ENCODE results near the gene METTL27. TPM values are rescaled to one million over a fixed set of nuclear protein-coding genes. Genes with fewer than 3 reads are reported as not detected.

METTL27 gene
- polyA plus RNA-seq, 3 donors, result 1.1 to 2.1 (median 1.2) TPM

DNA sequence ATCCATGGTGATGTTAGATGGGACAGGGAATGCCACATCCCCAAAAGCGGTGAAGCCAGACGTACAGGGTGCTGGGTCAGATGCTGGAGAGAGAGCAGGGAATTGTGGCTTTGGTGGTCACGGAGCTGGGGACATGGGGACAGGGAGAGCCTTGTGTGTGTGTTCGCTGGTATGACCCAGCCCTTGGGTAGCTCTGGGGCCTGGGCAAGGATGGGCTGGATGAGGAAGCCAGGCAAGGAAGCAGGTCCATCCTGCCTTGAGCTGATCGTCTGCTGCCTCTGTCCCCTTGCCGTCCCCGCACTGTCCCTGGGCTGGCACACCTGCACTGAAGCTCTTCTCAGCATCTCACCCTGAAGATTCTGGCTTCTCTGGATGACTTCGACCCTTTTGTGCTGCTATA lies 26.9 kb downstream of the METTL27 start:
- WGBS (ENCODE audit: insufficient coverage), result 84% methylated on average over 7 of the region's 8 CpGs
- no peaks in the 10 kb centered on the region for H3K4me1 Mint-ChIP-seq

DNA sequence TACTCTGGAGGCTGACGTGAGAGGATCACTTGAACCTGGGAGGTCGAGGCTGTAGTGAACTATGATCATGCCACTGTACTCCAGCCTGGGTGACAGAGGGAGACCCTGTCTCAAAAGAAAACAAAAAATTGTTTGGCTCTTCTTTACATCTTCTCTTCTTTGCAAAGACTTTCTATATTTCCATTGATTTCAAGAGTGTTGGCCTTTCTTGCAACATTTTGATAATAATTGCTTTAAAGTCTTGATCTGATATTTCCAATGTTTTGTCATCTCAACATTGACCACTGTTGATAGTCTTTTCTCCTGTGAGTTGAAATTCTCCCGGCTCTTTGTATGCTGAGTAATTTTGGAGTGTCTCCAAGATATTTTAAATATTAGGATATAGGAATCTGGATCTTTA lies 29.3 kb downstream of the METTL27 start:
- H3K27ac Mint-ChIP-seq, result no peak overlapping the region
- intact Hi-C loops (cut with micrococcal nuclease), result no loop called here
- H3K9me3 Mint-ChIP-seq, result peaks cover 0 to 11% (median 5%) of the 10 kb centered on the region in 7 donors

More for the DNA sequence above, 26.9 kb downstream of the METTL27 start:
- H3K4me3 ChIP-seq (replicated peaks in 1 of 3; ENCODE audit: low read depth in 2 of 3, low read length in 3 of 3), result no peak overlapping the region
- no peaks in the 10 kb centered on the region for H4K20me1 ChIP-seq (ENCODE audit: insufficient read depth, low read length)
- H3K9ac ChIP-seq (ENCODE audit: insufficient read depth, low read length, poor library complexity, severe bottlenecking), result no peak overlapping the region
- H3K36me3 Mint-ChIP-seq, result no peaks in the 10 kb centered on the region
- no peaks in the 10 kb centered on the region for H3K36me3 ChIP-seq (replicated peaks in 1 of 2; ENCODE audit: control insufficient read depth in 1 of 2, insufficient read depth in 2 of 2, low read length in 2 of 2)
- H3K4me1 ChIP-seq (ENCODE audit: control insufficient read depth in 1 of 2, insufficient read depth in 2 of 2, low read length in 2 of 2), result no peaks in the 10 kb centered on the region
- H3K4me3 Mint-ChIP-seq, result peak overlapping the region in 1 of 2 donors; percentile 42
- H3K9me3 ChIP-seq (replicated peaks in 1 of 2; ENCODE audit: control insufficient read depth in 1 of 2, insufficient read depth in 1 of 2, low read length in 2 of 2), result peaks cover 0 to 4% of the 10 kb centered on the region in 2 donors
- peaks cover 0 to 3% of the 10 kb centered on the region in 2 donors for H3K27me3 ChIP-seq (ENCODE audit: control insufficient read depth in 2 of 2, insufficient read depth in 2 of 2, low read length in 2 of 2)
- DNase-seq, result no peak
- H3K27ac ChIP-seq (ENCODE audit: low read depth in 1 of 2, low read length in 2 of 2), result no peak overlapping the region
- peaks cover 0 to 11% (median 5%) of the 10 kb centered on the region in 7 donors for H3K9me3 Mint-ChIP-seq
- H3K27ac Mint-ChIP-seq, result peak overlapping the region in 1 of 7 donors; percentile 4
- no peaks in the 10 kb centered on the region for H3K79me2 ChIP-seq (ENCODE audit: insufficient read depth, low read length)
- H3K27me3 Mint-ChIP-seq (ENCODE audit: low read depth in 3 of 3), result peaks cover 9 to 25% (median 16%) of the 10 kb centered on the region in 3 donors
- H3K4me2 ChIP-seq (replicated peaks; ENCODE audit: extremely low read depth, low read length, poor library complexity, severe bottlenecking), result no peak overlapping the region
- TF ChIP-seq, protein P1, sequence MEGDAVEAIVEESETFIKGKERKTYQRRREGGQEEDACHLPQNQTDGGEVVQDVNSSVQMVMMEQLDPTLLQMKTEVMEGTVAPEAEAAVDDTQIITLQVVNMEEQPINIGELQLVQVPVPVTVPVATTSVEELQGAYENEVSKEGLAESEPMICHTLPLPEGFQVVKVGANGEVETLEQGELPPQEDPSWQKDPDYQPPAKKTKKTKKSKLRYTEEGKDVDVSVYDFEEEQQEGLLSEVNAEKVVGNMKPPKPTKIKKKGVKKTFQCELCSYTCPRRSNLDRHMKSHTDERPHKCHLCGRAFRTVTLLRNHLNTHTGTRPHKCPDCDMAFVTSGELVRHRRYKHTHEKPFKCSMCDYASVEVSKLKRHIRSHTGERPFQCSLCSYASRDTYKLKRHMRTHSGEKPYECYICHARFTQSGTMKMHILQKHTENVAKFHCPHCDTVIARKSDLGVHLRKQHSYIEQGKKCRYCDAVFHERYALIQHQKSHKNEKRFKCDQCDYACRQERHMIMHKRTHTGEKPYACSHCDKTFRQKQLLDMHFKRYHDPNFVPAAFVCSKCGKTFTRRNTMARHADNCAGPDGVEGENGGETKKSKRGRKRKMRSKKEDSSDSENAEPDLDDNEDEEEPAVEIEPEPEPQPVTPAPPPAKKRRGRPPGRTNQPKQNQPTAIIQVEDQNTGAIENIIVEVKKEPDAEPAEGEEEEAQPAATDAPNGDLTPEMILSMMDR (IDR thresholded peaks at IDR 0.05), result no peak
- H2AFZ ChIP-seq (ENCODE audit: insufficient read depth, low read depth, low read length, poor library complexity, severe bottlenecking), result no peak overlapping the region
- intact Hi-C loops (cut with micrococcal nuclease), result no loop called here

More for the DNA sequence above, 29.3 kb downstream of the METTL27 start:
- no peak for DNase-seq
- H3K27me3 Mint-ChIP-seq (ENCODE audit: low read depth in 3 of 3), result peaks cover 9 to 18% (median 12%) of the 10 kb centered on the region in 3 donors
- no peak overlapping the region for H3K4me3 Mint-ChIP-seq
- H3K4me2 ChIP-seq (replicated peaks; ENCODE audit: extremely low read depth, low read length, poor library complexity, severe bottlenecking), result no peak overlapping the region
- H3K27me3 ChIP-seq (ENCODE audit: control insufficient read depth in 2 of 2, insufficient read depth in 2 of 2, low read length in 2 of 2), result peaks cover 0 to 3% of the 10 kb centered on the region in 2 donors
- no peak overlapping the region for H2AFZ ChIP-seq (ENCODE audit: insufficient read depth, low read depth, low read length, poor library complexity, severe bottlenecking)
- H3K4me1 ChIP-seq (ENCODE audit: control insufficient read depth in 1 of 2, insufficient read depth in 2 of 2, low read length in 2 of 2), result no peaks in the 10 kb centered on the region
- TF ChIP-seq, protein P1 (IDR thresholded peaks at IDR 0.05), result no peak
- no peaks in the 10 kb centered on the region for H4K20me1 ChIP-seq (ENCODE audit: insufficient read depth, low read length)
- H3K79me2 ChIP-seq (ENCODE audit: insufficient read depth, low read length), result no peaks in the 10 kb centered on the region
- peaks cover 0 to 4% of the 10 kb centered on the region in 2 donors for H3K9me3 ChIP-seq (replicated peaks in 1 of 2; ENCODE audit: control insufficient read depth in 1 of 2, insufficient read depth in 1 of 2, low read length in 2 of 2)
- no peaks in the 10 kb centered on the region for H3K36me3 ChIP-seq (replicated peaks in 1 of 2; ENCODE audit: control insufficient read depth in 1 of 2, insufficient read depth in 2 of 2, low read length in 2 of 2)
- H3K4me3 ChIP-seq (replicated peaks in 1 of 3; ENCODE audit: low read depth in 2 of 3, low read length in 3 of 3), result no peak overlapping the region
- H3K36me3 Mint-ChIP-seq, result no peaks in the 10 kb centered on the region
- no peak overlapping the region for H3K27ac ChIP-seq (ENCODE audit: low read depth in 1 of 2, low read length in 2 of 2)
- 86% methylated on average over 2 of the region's 3 CpGs for WGBS (ENCODE audit: insufficient coverage)
- no peak overlapping the region for H3K9ac ChIP-seq (ENCODE audit: insufficient read depth, low read length, poor library complexity, severe bottlenecking)
- no peaks in the 10 kb centered on the region for H3K4me1 Mint-ChIP-seq
